Right cardiac atrium (tissue), 5 donors: ENCODE results near the gene LHFPL6. TPM values are rescaled to one million over a fixed set of nuclear protein-coding genes. Genes with fewer than 3 reads are reported as not detected.

Experiments used
- ATAC-seq, 2 donors: fragments of 200-7000 bp; cut with Tn5 transposase; one replicate each; pipeline versions ENCODE4 v1.8.0 to v1.9.1; 2020; ENCODE audit warnings: moderate library complexity in 2 of 2, mild to moderate bottlenecking in 1 of 2
- DNase-seq, 3 donors: peaks; one replicate each; pipeline ENCODE4 v3.0.0-alpha.2; 2020
- H3K27ac ChIP-seq: one replicate; pipeline ENCODE4 v1.5.1; 2013; ENCODE audit warnings: mild to moderate bottlenecking, low read length, control low read depth, moderate library complexity
- H3K27me3 ChIP-seq: one replicate; pipeline ENCODE4 v1.6.1; 2013; ENCODE audit not compliant: control insufficient read depth, insufficient read depth
- H3K4me1 ChIP-seq: one replicate; pipeline ENCODE4 v1.6.1; 2013; ENCODE audit warnings: low read length; ENCODE audit not compliant: control insufficient read depth, insufficient read depth
- H3K4me3 ChIP-seq: one replicate; pipeline ENCODE4 v1.5.1; 2013; ENCODE audit warnings: low read length, control low read depth
- H3K9me3 ChIP-seq: one replicate; pipeline ENCODE4 v1.6.1; 2013; ENCODE audit warnings: low read length; ENCODE audit not compliant: control insufficient read depth
- WGBS: extraction: QIAGEN DNeasy Blood & Tissue Kit; methylation state at CpG from one replicate; pipeline ENCODE4 v1.1.7; 2013; 5-methylcytosine and 5-hydroxymethylcytosine counted together
- intact Hi-C, 4 donors: fragments of 100-400 bp; cut with DNase I; formaldehyde crosslinking; loops; one replicate each; pipeline versions ENCODE4 v1.11.0 to v1.14.0; 2022 to 2023
- polyA plus RNA-seq: library from polyadenylated mRNA; stranded (reverse); fragments of 200-250 nt; gene quantifications from one replicate; pipeline ENCODE4 v1.2.3, GENCODE V29; 2013
- total RNA-seq, 4 donors: library from RNA; stranded (reverse); fragmentation: NEBNext Ultra II Directional; extraction: Animal tissue kit (Norgen Biotek cat#: 25700); gene quantifications; one replicate each; pipeline ENCODE4 v1.2.1, GENCODE V29; 2021
- donor health status: healthy with polysubstance abuse.
- donor health status: DM: no; HTN: yes; CAD: no.
- donor health status: DM: no; HTN: no; CAD: no.
- donor health status: DM: no; HTN: yes; CAD: no; lungs with severe emphysema.
- donor health status: DM: yes; HTN: yes; CAD: no.

Gene LHFPL6
- total and polyA plus RNA-seq, 5 donors, result 54.0 to 66.8 (median 58.5) TPM

- H3K27ac ChIP-seq, result no peak overlapping the region
- no peaks in the 10 kb centered on the region for H3K27me3 ChIP-seq
- H3K9me3 ChIP-seq, result no peaks in the 10 kb centered on the region
- ATAC-seq (no peak), DNase-seq (no peak)
- intact Hi-C loops, result no loop called here
- WGBS, result 80% methylated on average over 6 of the region's 6 CpGs
- peaks cover 9% of the 10 kb centered on the region for H3K4me1 ChIP-seq
- H3K4me3 ChIP-seq, result no peak overlapping the region
Measured at GRCh38 chr13:39531646-39532045, 71.3 kb downstream of the LHFPL6 start.

- Histone ChIP-seq H3K27me3 (no peaks in the 10 kb centered on the region), H3K4me3 (no peak overlapping the region), H3K9me3 (no peaks in the 10 kb centered on the region), H3K4me1 (peaks cover 7% of the 10 kb centered on the region), H3K27ac (no peak overlapping the region)
- DNase-seq (no peak), ATAC-seq (no peak)
- intact Hi-C loops, result no loop called here
- whole genome bisulfite sequencing, result 33% methylated on average over 3 of the region's 3 CpGs
Measured at GRCh38 chr13:39530916-39531315, 72.1 kb downstream of the LHFPL6 start.

GRCh38 chr13:39528661-39528980 is 74.4 kb downstream of the LHFPL6 start:
- Histone ChIP-seq H3K27ac (no peak overlapping the region), H3K4me3 (no peak overlapping the region), H3K27me3 (no peaks in the 10 kb centered on the region), H3K4me1 (peaks cover 7% of the 10 kb centered on the region), H3K9me3 (no peaks in the 10 kb centered on the region)
- WGBS, result 58% methylated on average over 3 of the region's 3 CpGs
- ATAC-seq (no peak), DNase-seq (no peak)
- intact Hi-C loops, result loop anchor here in 1 of 4 donors (5.0 kb wide), 1 partner anchor 74 kb away; the partner anchor contains the start of gene LHFPL6

- Histone ChIP-seq H3K27ac (no peak overlapping the region), H3K9me3 (no peaks in the 10 kb centered on the region), H3K4me1 (peaks cover 7% of the 10 kb centered on the region), H3K27me3 (no peaks in the 10 kb centered on the region), H3K4me3 (no peak overlapping the region)
- 51% methylated on average over 5 of the region's 5 CpGs for WGBS
- DNase-seq, result peak in 1 of 3 donors; percentile 25
- intact Hi-C loops, result loop anchor here in 1 of 4 donors (5.0 kb wide), 1 partner anchor 74 kb away; the partner anchor contains the start of gene LHFPL6
- ATAC-seq, result peak in 1 of 2 donors; percentile 64
Measured at GRCh38 chr13:39527961-39528660, 74.9 kb downstream of the LHFPL6 start.

GRCh38 chr13:39527301-39527700 is 75.7 kb downstream of the LHFPL6 start:
- no peaks in the 10 kb centered on the region for H3K9me3 ChIP-seq
- no peak for ATAC-seq
- H3K27ac ChIP-seq, result no peak overlapping the region
- 63% methylated on average over 3 of the region's 3 CpGs for WGBS
- no peak for DNase-seq
- intact Hi-C loops, result loop anchor here in 1 of 4 donors (5.0 kb wide), 1 partner anchor 75 kb away; the partner anchor contains the start of gene LHFPL6
- H3K4me3 ChIP-seq, result no peak overlapping the region
- H3K4me1 ChIP-seq, result peaks cover 8% of the 10 kb centered on the region
- H3K27me3 ChIP-seq, result no peaks in the 10 kb centered on the region

GRCh38 chr13:39526499-39526898 is 76.5 kb downstream of the LHFPL6 start:
- ATAC-seq (no peak), DNase-seq (no peak)
- 85% methylated on average over 8 of the region's 8 CpGs for WGBS
- H3K27ac ChIP-seq, result no peak overlapping the region
- H3K27me3 ChIP-seq, result no peaks in the 10 kb centered on the region
- intact Hi-C loops, result loop anchor here in 1 of 4 donors (5.0 kb wide), 1 partner anchor 76 kb away; the partner anchor contains the start of gene LHFPL6
- H3K9me3 ChIP-seq, result no peaks in the 10 kb centered on the region
- H3K4me1 ChIP-seq, result peaks cover 12% of the 10 kb centered on the region
- H3K4me3 ChIP-seq, result no peak overlapping the region

GRCh38 chr13:39525506-39525905 is 77.5 kb downstream of the LHFPL6 start:
- H3K27me3 ChIP-seq, result no peaks in the 10 kb centered on the region
- ATAC-seq, result no peak
- peaks cover 14% of the 10 kb centered on the region for H3K4me1 ChIP-seq
- intact Hi-C loops, result loop anchor here in 1 of 4 donors (5.0 kb wide), 1 partner anchor 77 kb away; the partner anchor contains the start of gene LHFPL6
- no peaks in the 10 kb centered on the region for H3K9me3 ChIP-seq
- DNase-seq, result no peak
- 49% methylated on average over 1 of the region's 1 CpG for WGBS
- no peak overlapping the region for H3K27ac ChIP-seq
- no peak overlapping the region for H3K4me3 ChIP-seq

GRCh38 chr13:39524795-39525194 is 78.2 kb downstream of the LHFPL6 start:
- H3K27me3 ChIP-seq, result no peaks in the 10 kb centered on the region
- no peaks in the 10 kb centered on the region for H3K9me3 ChIP-seq
- ATAC-seq (no peak), DNase-seq (no peak)
- peaks cover 15% of the 10 kb centered on the region for H3K4me1 ChIP-seq
- no peak overlapping the region for H3K27ac ChIP-seq
- H3K4me3 ChIP-seq, result no peak overlapping the region
- WGBS, result 71% methylated on average over 4 of the region's 4 CpGs
- intact Hi-C loops, result loop anchor here in 1 of 4 donors (5.0 kb wide), 1 partner anchor 78 kb away; the partner anchor contains the start of gene LHFPL6

- Histone ChIP-seq H3K4me1 (peaks cover 10% of the 10 kb centered on the region), H3K4me3 (no peak overlapping the region), H3K27me3 (no peaks in the 10 kb centered on the region), H3K9me3 (no peaks in the 10 kb centered on the region), H3K27ac (no peak overlapping the region)
- 97% methylated on average over 4 of the region's 4 CpGs for WGBS
- intact Hi-C loops, result no loop called here
- ATAC-seq, result peak in 1 of 2 donors; percentile 36
- no peak for DNase-seq
Measured at GRCh38 chr13:39522329-39522728, 80.7 kb downstream of the LHFPL6 start.

GRCh38 chr13:39521701-39522100 is 81.3 kb downstream of the LHFPL6 start:
- WGBS, result 39% methylated on average over 4 of the region's 4 CpGs
- H3K4me3 ChIP-seq, result no peak overlapping the region
- no peak for DNase-seq
- H3K9me3 ChIP-seq, result no peaks in the 10 kb centered on the region
- peaks cover 11% of the 10 kb centered on the region for H3K4me1 ChIP-seq
- intact Hi-C loops, result no loop called here
- no peak overlapping the region for H3K27ac ChIP-seq
- no peaks in the 10 kb centered on the region for H3K27me3 ChIP-seq
- no peak for ATAC-seq

GRCh38 chr13:39516096-39516495 is 86.9 kb downstream of the LHFPL6 start:
- ATAC-seq (peak; percentile 80 to 85), DNase-seq (peak in 2 of 3 donors; percentile 16 to 30)
- Histone ChIP-seq H3K27me3 (no peaks in the 10 kb centered on the region), H3K4me3 (no peak overlapping the region), H3K9me3 (no peaks in the 10 kb centered on the region), H3K4me1 (peaks cover 12% of the 10 kb centered on the region), H3K27ac (no peak overlapping the region)
- intact Hi-C loops, result no loop called here
- 48% methylated on average over 6 of the region's 6 CpGs for WGBS
